Gastroesophageal sphincter (tissue), 4 donors: ENCODE data around the gene GPX4. TPM values are rescaled to one million over a fixed set of nuclear protein-coding genes. Genes with fewer than 3 reads are reported as not detected.
A peak's percentile ranks its signal among the peaks of the same experiment; 100 is the strongest.

ENCODE experiments used
- ATAC-seq: fragments of 150-250 bp; one replicate; pipeline ENCODE4 v1.9.1; 2016; ENCODE audit warnings: mild to moderate bottlenecking, moderate library complexity
- H3K27ac ChIP-seq, 4 donors: fragments of 200-600 bp; sonication (generic) in 3 of 4; 1 replicate in 3 of 4; 2 replicates in 1 of 4; pipeline ENCODE4 v1.5.1; 2016 to 2019
- H3K27me3 ChIP-seq: fragments of 200-600 bp; sonication (generic); one replicate; pipeline ENCODE4 v1.5.1; 2019
- H3K36me3 ChIP-seq, 2 donors: fragments of 200-600 bp; sonication (generic); one replicate each; pipeline ENCODE4 v1.5.1; 2019; ENCODE audit warnings: control low read depth in 1 of 2
- H3K4me1 ChIP-seq, 3 donors: fragments of 200-600 bp; sonication (generic); 1 replicate in 2 of 3; 2 replicates in 1 of 3; pipeline ENCODE4 v1.5.1; 2016 to 2019; ENCODE audit warnings: control low read depth in 2 of 3
- H3K4me3 ChIP-seq, 2 donors: fragments of 200-600 bp; sonication (generic); one replicate each; pipeline ENCODE4 v1.5.1; 2019; ENCODE audit warnings: mild to moderate bottlenecking in 1 of 2, moderate library complexity in 1 of 2
- H3K9me3 ChIP-seq, 3 donors: fragments of 200-600 bp; sonication (generic); one replicate each; pipeline ENCODE4 v1.5.1; 2017 to 2019; ENCODE audit warnings: control low read depth in 2 of 3
- EP300 ChIP-seq: sonication (generic); formaldehyde crosslinking; IDR thresholded peaks from one replicate; pipeline ENCODE4 v1.6.1; 2017; ENCODE audit warnings: antibody characterized with exemption, mild to moderate bottlenecking
- POLR2A ChIP-seq, 2 donors: fragments of 450-650 bp; IDR thresholded peaks; one replicate each; pipeline ENCODE4 v1.6.1; 2017; ENCODE audit warnings: antibody characterized with exemption in 2 of 2, mild to moderate bottlenecking in 2 of 2, moderate library complexity in 1 of 2
- POLR2AphosphoS5 ChIP-seq: sonication (generic); formaldehyde crosslinking; IDR thresholded peaks from one replicate; pipeline ENCODE4 v1.6.1; 2017; ENCODE audit warnings: antibody characterized with exemption
- WGBS, 2 donors: methylation state at CpG; one replicate each; pipeline ENCODE4 v1.1.5; 2018; ENCODE audit warnings: low coverage in 1 of 2; 5-methylcytosine and 5-hydroxymethylcytosine counted together
- total RNA-seq, 4 donors: library from RNA; depleted of rRNA; stranded (reverse); fragments of >200 nt; gene quantifications; one replicate each; pipeline ENCODE4 v1.1.0, GENCODE V29; 2016
- TF ChIP-seq, protein P1 (sequence below), 4 experiments: fragments of 200-600 bp in 2 of 4; fragments of 450-650 bp in 2 of 4; sonication (generic) in 1 of 4; IDR thresholded peaks; one replicate each; pipeline ENCODE4 v1.5.1; 2017 to 2019; ENCODE audit warnings: antibody characterized with exemption in 4 of 4, mild to moderate bottlenecking in 2 of 4, moderate library complexity in 2 of 4

Gene GPX4
- total RNA-seq, 4 donors from 2014 or later: 311 to 452 (median 349) TPM

DNA sequence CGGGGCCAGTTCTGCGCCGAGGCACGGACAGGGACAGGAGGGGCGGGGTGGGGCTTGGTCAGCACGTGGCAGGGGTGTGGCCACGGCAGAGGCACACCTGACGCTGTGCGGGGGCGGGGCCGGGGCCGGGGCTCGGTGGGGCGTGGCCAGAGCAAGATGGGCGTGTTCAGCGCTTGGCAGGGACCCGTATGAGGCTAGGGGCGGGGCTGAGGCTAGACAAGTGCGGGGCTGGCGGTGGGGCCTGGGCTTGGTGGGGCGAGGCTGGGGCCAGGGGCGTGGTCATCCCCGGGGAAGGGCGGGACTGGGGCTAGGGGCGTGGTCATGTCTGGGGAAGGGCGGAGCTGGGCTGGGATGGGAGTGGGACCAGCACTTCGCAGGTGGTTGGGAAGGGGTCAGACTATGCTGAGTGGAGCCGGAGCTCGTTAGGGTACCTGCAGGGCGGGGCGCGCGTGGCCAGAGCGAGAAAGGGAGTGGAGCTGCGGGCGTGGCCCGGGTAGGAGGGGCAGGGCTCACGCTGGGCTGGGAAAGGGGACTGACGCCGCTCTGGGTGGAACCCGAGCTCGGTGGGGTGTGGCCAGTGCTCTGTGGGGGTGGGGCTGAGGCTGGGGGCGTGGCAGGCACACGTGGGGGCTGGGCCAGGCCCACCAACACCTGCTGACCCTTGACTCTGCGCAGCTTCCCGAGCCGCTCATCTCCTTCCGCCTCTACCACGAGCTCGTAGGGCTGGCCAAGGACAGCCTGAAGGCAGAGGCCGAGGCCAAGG lies 21.4 kb upstream of the GPX4 start:
- TF ChIP-seq, protein P1, sequence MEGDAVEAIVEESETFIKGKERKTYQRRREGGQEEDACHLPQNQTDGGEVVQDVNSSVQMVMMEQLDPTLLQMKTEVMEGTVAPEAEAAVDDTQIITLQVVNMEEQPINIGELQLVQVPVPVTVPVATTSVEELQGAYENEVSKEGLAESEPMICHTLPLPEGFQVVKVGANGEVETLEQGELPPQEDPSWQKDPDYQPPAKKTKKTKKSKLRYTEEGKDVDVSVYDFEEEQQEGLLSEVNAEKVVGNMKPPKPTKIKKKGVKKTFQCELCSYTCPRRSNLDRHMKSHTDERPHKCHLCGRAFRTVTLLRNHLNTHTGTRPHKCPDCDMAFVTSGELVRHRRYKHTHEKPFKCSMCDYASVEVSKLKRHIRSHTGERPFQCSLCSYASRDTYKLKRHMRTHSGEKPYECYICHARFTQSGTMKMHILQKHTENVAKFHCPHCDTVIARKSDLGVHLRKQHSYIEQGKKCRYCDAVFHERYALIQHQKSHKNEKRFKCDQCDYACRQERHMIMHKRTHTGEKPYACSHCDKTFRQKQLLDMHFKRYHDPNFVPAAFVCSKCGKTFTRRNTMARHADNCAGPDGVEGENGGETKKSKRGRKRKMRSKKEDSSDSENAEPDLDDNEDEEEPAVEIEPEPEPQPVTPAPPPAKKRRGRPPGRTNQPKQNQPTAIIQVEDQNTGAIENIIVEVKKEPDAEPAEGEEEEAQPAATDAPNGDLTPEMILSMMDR (IDR thresholded peaks at IDR 0.05): no peak
- TF ChIP-seq POLR2A (IDR thresholded peaks at IDR 0.05) (no peak), EP300 (no peak), POLR2AphosphoS5 (no peak)
- peak; percentile 29 for ATAC-seq
- peaks cover 0 to 32% (median 9%) of the 10 kb centered on the region in 3 donors for H3K4me1 ChIP-seq
- WGBS, 2 donors: 45% methylated on average over 9 of the region's 51 CpGs; no CpG with 5 or more reads in 1 of the 2 donors
- no peak overlapping the region for H3K27ac ChIP-seq
- H3K9me3 ChIP-seq: no peaks in the 10 kb centered on the region
- H3K36me3 ChIP-seq: peaks cover 0 to 18% of the 10 kb centered on the region in 2 donors
- H3K27me3 ChIP-seq: peaks cover 34% of the 10 kb centered on the region
- H3K4me3 ChIP-seq: peak overlapping the region in 1 of 2 donors; percentile 34

DNA sequence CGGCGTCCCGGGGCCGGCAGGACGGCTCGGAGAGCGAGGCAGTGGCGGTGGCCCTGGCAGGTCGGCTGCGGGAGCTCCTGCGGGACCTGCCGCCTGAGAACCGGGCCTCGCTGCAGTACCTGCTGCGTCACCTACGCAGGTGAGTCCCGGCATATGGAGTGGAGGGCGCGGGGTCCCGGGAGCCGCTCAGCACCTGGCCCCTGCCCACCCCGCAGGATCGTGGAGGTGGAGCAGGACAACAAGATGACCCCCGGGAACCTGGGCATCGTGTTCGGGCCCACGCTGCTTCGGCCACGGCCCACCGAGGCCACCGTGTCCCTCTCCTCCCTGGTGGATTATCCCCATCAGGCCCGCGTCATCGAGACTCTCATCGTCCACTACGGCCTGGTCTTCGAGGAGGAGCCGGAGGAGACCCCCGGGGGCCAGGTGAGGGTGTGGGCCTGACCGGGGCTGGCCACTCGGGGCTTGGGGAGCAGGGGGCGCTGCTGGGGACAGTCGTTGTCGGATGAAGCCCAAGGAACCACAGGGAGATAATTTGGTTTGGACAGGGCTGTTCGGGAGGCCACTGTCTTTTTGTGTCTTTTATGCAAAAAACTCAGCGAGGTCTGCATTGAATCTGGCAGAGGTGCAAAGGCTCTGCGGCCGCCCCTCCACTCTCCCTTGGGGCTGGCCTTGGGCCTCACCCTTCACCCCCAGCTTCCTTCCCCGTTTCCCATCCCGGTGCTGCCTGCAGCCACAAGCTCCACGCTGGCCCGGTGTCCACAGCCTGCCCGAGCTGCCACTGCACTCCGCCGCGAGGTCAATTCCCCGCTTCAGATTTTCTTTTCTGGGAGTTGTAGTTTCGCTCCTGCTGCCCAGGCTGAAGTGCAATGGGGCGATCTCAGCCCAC lies 20.6 kb upstream of the GPX4 start:
- WGBS, 2 donors: 65 to 100% methylated on average over 1 to 15 of the region's 59 CpGs
- Histone ChIP-seq H3K27me3 (peaks cover 34% of the 10 kb centered on the region), H3K27ac (no peak overlapping the region), H3K36me3 (peaks cover 0 to 27% of the 10 kb centered on the region in 2 donors), H3K4me1 (peaks cover 0 to 40% (median 15%) of the 10 kb centered on the region in 3 donors), H3K4me3 (peak overlapping the region in 1 of 2 donors; percentile 34), H3K9me3 (no peaks in the 10 kb centered on the region)
- no peak for TF ChIP-seq POLR2A (IDR thresholded peaks at IDR 0.05)
- TF ChIP-seq, protein P1 (IDR thresholded peaks at IDR 0.05): no peak
- no peak for TF ChIP-seq POLR2AphosphoS5
- TF ChIP-seq EP300: no peak
- no peak for ATAC-seq

DNA sequence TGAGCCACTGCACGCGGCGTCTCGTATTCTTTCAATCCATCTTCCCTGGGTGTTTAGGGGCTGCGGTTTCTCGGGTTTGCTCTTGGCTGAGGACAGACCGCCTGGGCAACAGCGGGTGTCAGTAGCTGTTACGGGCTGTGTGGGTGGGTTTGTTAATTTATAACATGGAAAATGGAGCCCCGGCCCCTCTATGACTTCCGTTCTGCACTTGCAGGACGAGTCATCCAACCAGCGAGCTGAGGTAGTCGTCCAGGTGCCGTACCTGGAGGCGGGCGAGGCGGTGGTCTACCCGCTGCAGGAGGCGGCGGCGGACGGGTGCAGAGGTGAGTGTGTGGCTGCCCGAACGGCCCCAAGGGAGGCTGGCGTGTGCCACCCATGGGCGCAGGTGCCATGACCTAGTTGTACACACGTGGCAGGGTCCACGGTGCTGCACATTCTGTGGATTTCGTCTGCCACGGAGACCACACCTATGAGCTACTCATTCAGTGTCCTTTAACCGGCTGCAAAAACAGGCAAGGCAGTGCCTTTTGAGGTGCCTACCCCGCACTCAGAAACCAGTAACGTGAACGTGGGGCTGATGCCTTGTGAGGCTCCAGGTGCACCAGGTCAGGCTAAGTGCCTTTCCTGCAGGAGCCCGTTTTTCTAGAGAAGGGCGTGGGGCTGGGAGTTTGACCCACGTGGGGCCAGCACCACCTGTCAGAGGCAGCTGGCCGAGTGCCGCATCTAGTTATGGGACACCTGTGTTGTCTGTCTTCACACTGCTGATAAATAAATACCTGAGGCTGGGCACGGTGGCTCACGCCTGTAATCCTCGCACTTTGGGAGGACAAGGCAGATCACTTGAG lies 19.5 kb upstream of the GPX4 start:
- peaks cover 0 to 37% of the 10 kb centered on the region in 2 donors for H3K36me3 ChIP-seq
- TF ChIP-seq EP300: no peak
- TF ChIP-seq, protein P1 (IDR thresholded peaks at IDR 0.05): no peak
- TF ChIP-seq POLR2AphosphoS5: no peak
- TF ChIP-seq POLR2A (IDR thresholded peaks at IDR 0.05): no peak
- H3K9me3 ChIP-seq: no peaks in the 10 kb centered on the region
- WGBS, 2 donors: 81 to 88% methylated on average over 4 to 5 of the region's 43 CpGs
- peaks cover 34% of the 10 kb centered on the region for H3K27me3 ChIP-seq
- H3K4me1 ChIP-seq: peaks cover 0 to 51% (median 24%) of the 10 kb centered on the region in 3 donors
- no peak overlapping the region for H3K27ac ChIP-seq
- no peak overlapping the region for H3K4me3 ChIP-seq
- ATAC-seq: no peak

DNA sequence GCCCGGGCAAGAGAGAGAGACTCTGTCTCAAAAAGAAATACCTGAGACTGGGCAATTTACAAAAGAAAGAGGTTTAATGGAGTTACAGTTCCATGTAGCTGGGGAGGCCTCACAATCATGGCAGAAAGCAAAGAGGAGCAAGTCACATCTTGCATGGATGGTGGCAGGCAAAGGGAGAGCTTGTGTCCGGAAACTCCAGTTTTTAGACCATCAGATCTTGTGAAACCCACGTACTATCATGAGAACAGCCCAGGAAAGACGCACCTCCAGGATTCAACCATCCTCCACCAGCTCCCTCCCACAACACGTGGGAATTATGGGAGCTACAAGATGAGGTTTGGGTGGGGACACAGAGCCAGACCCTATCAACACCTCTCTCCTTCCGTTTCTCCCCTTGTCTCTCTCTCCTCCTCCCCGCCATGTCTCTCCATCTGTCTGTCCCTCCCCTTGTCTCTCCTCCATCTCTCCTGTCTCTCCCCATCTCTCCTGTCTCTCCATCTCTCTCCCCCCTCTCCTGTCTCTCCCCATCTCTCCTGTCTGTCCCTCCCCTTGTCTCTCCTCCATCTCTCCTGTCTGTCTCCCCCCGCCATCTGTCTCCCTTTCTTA lies 18.6 kb upstream of the GPX4 start:
- Histone ChIP-seq H3K9me3 (no peaks in the 10 kb centered on the region), H3K27me3 (peaks cover 34% of the 10 kb centered on the region), H3K4me3 (no peak overlapping the region), H3K4me1 (peaks cover 0 to 55% (median 24%) of the 10 kb centered on the region in 3 donors), H3K36me3 (peaks cover 0 to 46% of the 10 kb centered on the region in 2 donors), H3K27ac (no peak overlapping the region)
- whole genome bisulfite sequencing, 2 donors: 37 to 74% methylated on average over 3 to 8 of the region's 8 CpGs
- no peak for TF ChIP-seq EP300
- TF ChIP-seq, protein P1 (IDR thresholded peaks at IDR 0.05): no peak
- no peak for ATAC-seq
